NCI-H2107 treated with DMSO at 0.1 percent for 48 hours (cell line): ENCODE measurements around the gene KISS1R.

ENCODE experiments used
- DNase-seq: peaks from one replicate; lab custom pipeline; 2025; ENCODE audit not compliant: unreplicated experiment; lab: John Stamatoyannopoulos, UW

Gene KISS1R

DNA sequence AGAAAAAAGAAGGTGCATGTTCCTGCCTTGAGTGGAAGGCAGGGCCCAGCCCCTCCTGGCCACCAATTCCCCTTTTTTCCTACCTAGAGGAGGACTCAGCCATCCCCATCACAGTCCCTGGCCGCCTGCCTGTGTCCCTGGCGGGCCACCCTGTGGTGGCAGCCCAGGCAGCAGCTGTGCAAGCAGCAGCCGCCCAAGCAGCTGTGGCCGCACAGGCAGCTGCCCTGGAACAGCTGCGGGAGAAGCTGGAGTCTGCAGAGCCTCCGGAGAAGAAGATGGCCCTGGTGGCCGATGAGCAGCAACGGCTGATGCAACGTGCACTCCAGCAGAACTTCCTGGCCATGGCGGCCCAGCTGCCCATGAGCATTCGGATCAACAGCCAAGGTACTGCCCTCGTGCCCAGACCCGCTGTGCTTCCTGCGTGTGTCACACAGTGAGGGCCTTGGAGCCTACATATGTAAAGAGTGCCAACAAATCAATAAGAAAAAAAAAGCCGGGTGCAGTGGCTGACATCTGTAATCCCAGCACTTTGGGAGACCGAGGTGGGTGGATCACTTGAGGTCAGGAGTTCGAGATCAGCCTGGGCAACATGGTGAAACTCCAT lies 49.5 kb downstream of the KISS1R start:
- DNase-seq = no peak
